ENCODE measurements around the gene NTN4. TPM values are rescaled to one million over a fixed set of nuclear protein-coding genes. Genes with fewer than 3 reads are reported as not detected.

NTN4 gene
- total and polyA plus RNA-seq, 7 donors = 3.7 to 17.4 (median 7.2) TPM

DNA sequence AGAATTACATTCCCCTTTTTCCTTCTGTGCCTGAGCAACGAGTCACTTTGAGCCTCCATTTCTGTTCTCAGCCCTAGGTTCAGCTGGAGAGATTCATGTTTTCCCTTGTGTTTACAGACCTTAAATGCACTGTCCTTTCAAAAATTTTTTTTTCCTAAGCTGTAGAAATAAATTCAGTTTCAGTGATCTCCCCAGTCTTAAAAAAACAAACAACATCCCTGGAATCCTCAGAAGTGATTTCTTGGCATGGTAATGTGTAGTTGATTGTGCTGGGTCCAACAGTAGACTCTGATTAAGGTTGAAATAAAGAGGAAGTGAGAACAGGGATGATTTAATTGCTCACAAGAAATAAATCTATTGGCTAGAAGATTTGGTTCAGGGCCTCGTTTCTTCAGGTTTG is 89.3 kb downstream of the NTN4 start:
- no peak overlapping the region for H3K4me3 ChIP-seq
- H3K9me3 ChIP-seq = no peaks in the 10 kb centered on the region
- H3K27ac ChIP-seq = peak overlapping the region in 1 of 4 donors; percentile 4
- TF ChIP-seq EP300 (IDR thresholded peaks at IDR 0.05) = no peak
- no peak for TF ChIP-seq POLR2A (IDR thresholded peaks at IDR 0.05)
- TF ChIP-seq, protein P1, sequence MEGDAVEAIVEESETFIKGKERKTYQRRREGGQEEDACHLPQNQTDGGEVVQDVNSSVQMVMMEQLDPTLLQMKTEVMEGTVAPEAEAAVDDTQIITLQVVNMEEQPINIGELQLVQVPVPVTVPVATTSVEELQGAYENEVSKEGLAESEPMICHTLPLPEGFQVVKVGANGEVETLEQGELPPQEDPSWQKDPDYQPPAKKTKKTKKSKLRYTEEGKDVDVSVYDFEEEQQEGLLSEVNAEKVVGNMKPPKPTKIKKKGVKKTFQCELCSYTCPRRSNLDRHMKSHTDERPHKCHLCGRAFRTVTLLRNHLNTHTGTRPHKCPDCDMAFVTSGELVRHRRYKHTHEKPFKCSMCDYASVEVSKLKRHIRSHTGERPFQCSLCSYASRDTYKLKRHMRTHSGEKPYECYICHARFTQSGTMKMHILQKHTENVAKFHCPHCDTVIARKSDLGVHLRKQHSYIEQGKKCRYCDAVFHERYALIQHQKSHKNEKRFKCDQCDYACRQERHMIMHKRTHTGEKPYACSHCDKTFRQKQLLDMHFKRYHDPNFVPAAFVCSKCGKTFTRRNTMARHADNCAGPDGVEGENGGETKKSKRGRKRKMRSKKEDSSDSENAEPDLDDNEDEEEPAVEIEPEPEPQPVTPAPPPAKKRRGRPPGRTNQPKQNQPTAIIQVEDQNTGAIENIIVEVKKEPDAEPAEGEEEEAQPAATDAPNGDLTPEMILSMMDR (IDR thresholded peaks at IDR 0.05) = no peak
- no peak for TF ChIP-seq POLR2AphosphoS5 (IDR thresholded peaks at IDR 0.05)
- 42 to 58% methylated on average over 2 of the region's 2 CpGs for WGBS, 2 donors
- DNase-seq = no peak
- H3K4me1 ChIP-seq = no peaks in the 10 kb centered on the region
- H3K36me3 ChIP-seq = no peaks in the 10 kb centered on the region
- intact Hi-C loops (cut with DNase I) = no loop called here
- no peaks in the 10 kb centered on the region for H3K27me3 ChIP-seq

GRCh38 chr12:95700316-95700785 is 90.2 kb downstream of the NTN4 start:
- no peak for DNase-seq
- 71 to 75% methylated on average over 7 of the region's 7 CpGs for whole genome bisulfite sequencing, 2 donors
- no peaks in the 10 kb centered on the region for H3K27me3 ChIP-seq
- TF ChIP-seq EP300 (IDR thresholded peaks at IDR 0.05) = no peak
- no peak for TF ChIP-seq POLR2AphosphoS5 (IDR thresholded peaks at IDR 0.05)
- TF ChIP-seq, protein P1 (IDR thresholded peaks at IDR 0.05) = no peak
- TF ChIP-seq POLR2A (IDR thresholded peaks at IDR 0.05) = no peak
- no peaks in the 10 kb centered on the region for H3K4me1 ChIP-seq
- H3K4me3 ChIP-seq = no peak overlapping the region
- H3K9me3 ChIP-seq = no peaks in the 10 kb centered on the region
- peak overlapping the region in 1 of 4 donors; percentile 25 for H3K27ac ChIP-seq
- no peaks in the 10 kb centered on the region for H3K36me3 ChIP-seq
- intact Hi-C loops (cut with DNase I) = no loop called here

DNA sequence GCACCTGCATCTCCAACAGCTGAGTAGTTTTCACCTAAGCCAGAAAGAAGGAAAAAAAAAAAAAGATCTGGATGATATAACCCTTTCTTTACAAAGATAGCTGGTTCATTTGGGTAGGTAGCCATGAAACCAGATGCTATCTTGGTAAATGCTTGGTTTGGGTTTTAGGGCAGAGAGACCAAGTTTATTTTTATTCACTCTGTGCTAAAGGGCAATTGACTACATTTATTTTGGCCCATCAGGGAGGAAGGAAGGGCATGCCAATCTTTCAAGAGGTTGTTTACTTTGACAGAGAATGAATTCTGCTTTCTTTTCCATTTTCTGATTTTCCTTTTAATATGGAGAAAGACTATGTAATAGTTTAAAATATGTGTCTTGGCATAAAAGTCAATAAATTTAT is 91.0 kb downstream of the NTN4 start:
- no peaks in the 10 kb centered on the region for H3K27me3 ChIP-seq
- no peak overlapping the region for H3K27ac ChIP-seq
- TF ChIP-seq, protein P1 (IDR thresholded peaks at IDR 0.05) = no peak
- TF ChIP-seq POLR2AphosphoS5 (IDR thresholded peaks at IDR 0.05) (no peak), EP300 (IDR thresholded peaks at IDR 0.05) (no peak), POLR2A (IDR thresholded peaks at IDR 0.05) (no peak)
- no peaks in the 10 kb centered on the region for H3K4me1 ChIP-seq
- intact Hi-C loops (cut with DNase I) = no loop called here
- no peak overlapping the region for H3K4me3 ChIP-seq
- no peaks in the 10 kb centered on the region for H3K9me3 ChIP-seq
- H3K36me3 ChIP-seq = no peaks in the 10 kb centered on the region
- DNase-seq = no peak

- TF ChIP-seq EP300 (IDR thresholded peaks at IDR 0.05) = no peak
- no peak for TF ChIP-seq POLR2A (IDR thresholded peaks at IDR 0.05)
- TF ChIP-seq, protein P1 (IDR thresholded peaks at IDR 0.05) = no peak
- no peak for TF ChIP-seq POLR2AphosphoS5 (IDR thresholded peaks at IDR 0.05)
- 18 to 68% methylated on average over 9 of the region's 9 CpGs for WGBS, 2 donors
- no peaks in the 10 kb centered on the region for H3K4me1 ChIP-seq
- no peaks in the 10 kb centered on the region for H3K36me3 ChIP-seq
- H3K9me3 ChIP-seq = no peaks in the 10 kb centered on the region
- no peak for DNase-seq
- H3K27ac ChIP-seq = no peak overlapping the region
- no peak overlapping the region for H3K4me3 ChIP-seq
- intact Hi-C loops (cut with DNase I) = no loop called here
- no peaks in the 10 kb centered on the region for H3K27me3 ChIP-seq
Measured at GRCh38 chr12:95694136-95694535, 96.4 kb downstream of the NTN4 start.

GRCh38 chr12:95693689-95694088 is 96.9 kb downstream of the NTN4 start:
- no peak overlapping the region for H3K4me3 ChIP-seq
- intact Hi-C loops (cut with DNase I) = no loop called here
- no peak for DNase-seq
- no peak for TF ChIP-seq POLR2AphosphoS5 (IDR thresholded peaks at IDR 0.05)
- no peak for TF ChIP-seq EP300 (IDR thresholded peaks at IDR 0.05)
- TF ChIP-seq, protein P1 (IDR thresholded peaks at IDR 0.05) = no peak
- TF ChIP-seq POLR2A (IDR thresholded peaks at IDR 0.05) = no peak
- no peaks in the 10 kb centered on the region for H3K9me3 ChIP-seq
- no peaks in the 10 kb centered on the region for H3K36me3 ChIP-seq
- no peak overlapping the region for H3K27ac ChIP-seq
- no peaks in the 10 kb centered on the region for H3K27me3 ChIP-seq
- WGBS, 2 donors = 18 to 55% methylated on average over 2 of the region's 2 CpGs
- H3K4me1 ChIP-seq = no peaks in the 10 kb centered on the region
